HG02981 (cell line): Measurements from ENCODE around the gene ANO10.
"Not testable (repeated sequence)": the region's sequence is repeated elsewhere in the genome, so short reads cannot be mapped to it uniquely, and the experiment has no call there.

ENCODE experiments used
- ATAC-seq: cut with Tn5 transposase; IDR thresholded peaks from one replicate; pipeline ENCODE4 v1.9.1; 2021; ENCODE audit warnings: mild to moderate bottlenecking, moderate library complexity; ENCODE audit not compliant: unreplicated experiment

Gene ANO10

GRCh38 chr3:43356033-43356432 lies 265.8 kb downstream of the ANO10 start:
- not testable (repeated sequence) for ATAC-seq

- no peak for ATAC-seq
Measured at GRCh38 chr3:43353923-43354670, 267.7 kb downstream of the ANO10 start.

GRCh38 chr3:43353393-43353792 lies 268.4 kb downstream of the ANO10 start:
- ATAC-seq: no peak

- ATAC-seq: no peak
Measured at GRCh38 chr3:43349716-43350115, 272.1 kb downstream of the ANO10 start.

GRCh38 chr3:43348852-43349574 lies 272.8 kb downstream of the ANO10 start:
- no peak for ATAC-seq

- ATAC-seq: no peak
Measured at GRCh38 chr3:43348350-43348749, 273.5 kb downstream of the ANO10 start.

- ATAC-seq: no peak
Measured at GRCh38 chr3:43347774-43348173, 274.0 kb downstream of the ANO10 start.

- no peak for ATAC-seq
Measured at GRCh38 chr3:43346978-43347749, 274.6 kb downstream of the ANO10 start.

GRCh38 chr3:43345877-43346276 lies 275.9 kb downstream of the ANO10 start:
- ATAC-seq: no peak

GRCh38 chr3:43345246-43345645 lies 276.6 kb downstream of the ANO10 start:
- ATAC-seq: no peak

GRCh38 chr3:43344520-43344919 lies 277.3 kb downstream of the ANO10 start:
- ATAC-seq: no peak

GRCh38 chr3:43343815-43344214 lies 278.0 kb downstream of the ANO10 start:
- no peak for ATAC-seq

GRCh38 chr3:43343185-43343584 lies 278.6 kb downstream of the ANO10 start:
- ATAC-seq: no peak

- no peak for ATAC-seq
Measured at GRCh38 chr3:43341788-43342187, 280.0 kb downstream of the ANO10 start.

GRCh38 chr3:43340403-43340802 lies 281.4 kb downstream of the ANO10 start:
- no peak for ATAC-seq

- ATAC-seq: no peak
Measured at GRCh38 chr3:43338295-43338694, 283.5 kb downstream of the ANO10 start.

- ATAC-seq: no peak
Measured at GRCh38 chr3:43335799-43336198, 286.0 kb downstream of the ANO10 start.

- no peak for ATAC-seq
Measured at GRCh38 chr3:43334976-43335375, 286.8 kb downstream of the ANO10 start.

- ATAC-seq: no peak
Measured at GRCh38 chr3:43331381-43331780, 290.4 kb downstream of the ANO10 start.

- no peak for ATAC-seq
Measured at GRCh38 chr3:43330981-43331380, 290.8 kb downstream of the ANO10 start.

GRCh38 chr3:43328653-43329052 lies 293.2 kb downstream of the ANO10 start:
- ATAC-seq: no peak

GRCh38 chr3:43327582-43327979 lies 294.2 kb downstream of the ANO10 start:
- ATAC-seq: no peak
